ENCODE results near the gene JPH4. TPM values are rescaled to one million over a fixed set of nuclear protein-coding genes. Genes with fewer than 3 reads are reported as not detected.

Gene JPH4
- total and polyA plus RNA-seq, 8 donors, result 0.12 to 1.3 (median 0.41) TPM

- Histone ChIP-seq H3K36me3 (no peaks in the 10 kb centered on the region), H3K27me3 (peaks cover 0 to 13% (median 5%) of the 10 kb centered on the region in 4 donors), H3K27ac (no peak overlapping the region), H3K4me3 (no peak overlapping the region), H3K9me3 (no peaks in the 10 kb centered on the region), H3K4me1 (no peaks in the 10 kb centered on the region)
- 94 to 96% methylated on average over 6 of the region's 8 CpGs for WGBS, 2 donors
- no peak for FAIRE-seq
- intact Hi-C loops (cut with DNase I), result loop anchor here in 1 of 3 donors (10.0 kb wide), 1 partner anchor 324 kb away; no protein-coding TSS in a partner anchor
- ATAC-seq, result no peak
- TF ChIP-seq CTCF (IDR thresholded peaks at IDR 0.05), result no peak
- DNase-seq, result no peak
These were observed 2.3 kb upstream of the JPH4 start for GRCh38 chr14:23580948-23581281.

DNA sequence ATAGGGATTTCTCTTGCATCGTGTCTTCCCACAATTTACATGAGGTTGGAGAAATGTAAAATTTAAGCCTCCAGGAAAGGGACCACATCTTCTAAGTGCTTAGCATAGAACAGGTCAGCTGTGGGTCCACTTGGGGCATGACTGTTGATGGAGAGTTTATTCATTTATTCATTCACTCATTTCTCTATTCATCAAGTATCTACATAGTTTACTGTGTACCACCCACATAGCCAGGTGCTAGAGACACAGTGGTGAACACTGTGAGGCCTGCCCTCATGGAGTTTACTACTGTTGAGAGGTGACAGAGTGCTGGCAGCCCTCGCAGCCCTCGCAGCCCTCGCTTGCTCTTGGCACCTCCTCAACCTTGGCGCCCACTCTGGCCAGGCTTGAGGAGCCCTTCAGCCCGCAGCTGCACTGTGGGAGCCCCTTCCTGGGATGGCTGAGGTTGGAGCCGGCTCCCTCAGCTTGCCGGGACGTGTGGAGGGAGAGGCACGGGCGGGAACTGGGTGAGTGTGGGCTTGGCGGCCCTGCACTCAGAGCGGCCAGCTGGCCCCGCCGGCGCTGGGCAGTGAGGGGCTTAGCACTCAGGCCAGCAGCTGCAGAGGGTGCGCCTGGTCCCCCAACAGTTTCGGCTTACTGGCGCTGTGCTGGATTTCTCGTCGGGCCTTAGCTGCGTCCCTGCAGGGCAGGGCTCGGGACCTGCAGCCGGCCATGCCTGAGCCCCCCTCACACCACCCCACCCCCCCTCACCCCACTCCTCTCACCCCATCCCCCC, 1.7 kb upstream of the JPH4 start:
- H3K4me1 ChIP-seq, result no peaks in the 10 kb centered on the region
- intact Hi-C loops (cut with DNase I), result loop anchor here in 1 of 3 donors (10.0 kb wide), 1 partner anchor 324 kb away; no protein-coding TSS in a partner anchor
- no peak overlapping the region for H3K27ac ChIP-seq
- ATAC-seq (no peak), FAIRE-seq (no peak), DNase-seq (no peak)
- H3K9me3 ChIP-seq, result no peaks in the 10 kb centered on the region
- H3K27me3 ChIP-seq, result peaks cover 0 to 13% (median 5%) of the 10 kb centered on the region in 4 donors
- H3K36me3 ChIP-seq, result no peaks in the 10 kb centered on the region
- TF ChIP-seq CTCF (IDR thresholded peaks at IDR 0.05), result no peak
- H3K4me3 ChIP-seq, result no peak overlapping the region
- WGBS, 2 donors, result 91 to 93% methylated on average over 22 to 24 of the region's 24 CpGs

GRCh38 chr14:23579739-23580138, 1.1 kb upstream of the JPH4 start:
- H3K27ac ChIP-seq, result no peak overlapping the region
- no peak for TF ChIP-seq CTCF (IDR thresholded peaks at IDR 0.05)
- H3K4me3 ChIP-seq, result no peak overlapping the region
- no peaks in the 10 kb centered on the region for H3K9me3 ChIP-seq
- no peak for DNase-seq
- no peaks in the 10 kb centered on the region for H3K36me3 ChIP-seq
- no peaks in the 10 kb centered on the region for H3K4me1 ChIP-seq
- FAIRE-seq, result no peak
- H3K27me3 ChIP-seq, result peaks cover 0 to 13% (median 5%) of the 10 kb centered on the region in 4 donors
- intact Hi-C loops (cut with DNase I), result loop anchor here in 1 of 3 donors (10.0 kb wide), 1 partner anchor 325 kb away; no protein-coding TSS in a partner anchor
- no peak for ATAC-seq

DNA sequence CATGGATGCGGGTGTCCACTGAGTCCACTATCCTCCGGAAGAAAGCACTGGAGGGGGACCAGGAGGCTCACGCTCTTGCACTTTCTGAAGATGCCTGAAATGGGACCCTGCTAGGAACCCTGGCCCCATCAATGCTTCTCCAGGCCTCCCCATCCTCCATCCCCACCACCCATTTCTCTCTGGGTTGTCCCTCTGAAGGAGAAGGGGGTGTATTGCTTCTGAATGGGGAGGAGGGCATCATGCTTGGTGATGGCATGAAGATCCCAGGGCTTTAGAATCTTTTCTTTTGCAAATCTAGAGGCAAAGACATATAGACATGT, 681 bp upstream of the JPH4 start:
- FAIRE-seq (no peak), DNase-seq (no peak), ATAC-seq (no peak)
- H3K27ac ChIP-seq, result no peak overlapping the region
- no peaks in the 10 kb centered on the region for H3K4me1 ChIP-seq
- WGBS, 2 donors, result 76 to 79% methylated on average over 3 of the region's 3 CpGs
- intact Hi-C loops (cut with DNase I), result no loop called here
- TF ChIP-seq CTCF (IDR thresholded peaks at IDR 0.05), result no peak
- no peaks in the 10 kb centered on the region for H3K9me3 ChIP-seq
- H3K27me3 ChIP-seq, result peaks cover 0 to 13% (median 5%) of the 10 kb centered on the region in 4 donors
- no peaks in the 10 kb centered on the region for H3K36me3 ChIP-seq
- no peak overlapping the region for H3K4me3 ChIP-seq

- no peak for DNase-seq
- no peak overlapping the region for H3K27ac ChIP-seq
- H3K36me3 ChIP-seq, result no peaks in the 10 kb centered on the region
- H3K4me1 ChIP-seq, result no peaks in the 10 kb centered on the region
- ATAC-seq, result no peak
- no peak for TF ChIP-seq CTCF (IDR thresholded peaks at IDR 0.05)
- peaks cover 0 to 13% (median 5%) of the 10 kb centered on the region in 4 donors for H3K27me3 ChIP-seq
- WGBS, 2 donors, result 11 to 12% methylated on average over 22 to 24 of the region's 24 CpGs
- no peak overlapping the region for H3K4me3 ChIP-seq
- no peak for FAIRE-seq
- intact Hi-C loops (cut with DNase I), result no loop called here
- no peaks in the 10 kb centered on the region for H3K9me3 ChIP-seq
These were observed 739 bp downstream of the JPH4 start for GRCh38 chr14:23577710-23578392.

Measured in pancreas (tissue), 10 donors.